WTC11 (cell line): Measurements from ENCODE around the gene IGLL5. TPM values are rescaled to one million over a fixed set of nuclear protein-coding genes. Genes with fewer than 3 reads are reported as not detected.

Source experiments
- ATAC-seq: fragments of 200-7000 bp; cut with Tn5 transposase; 2 replicates; pipeline ENCODE4 v1.10.0; 2021; ENCODE audit warnings: mild to moderate bottlenecking, moderate library complexity
- CTCF ChIA-PET: fragments of 300-600 bp; sonication (Branson Sonifier 250); formaldehyde crosslinking; loops from one replicate; lab custom pipeline; 2021; ENCODE audit warnings: antibody characterized with exemption; lab: Charles Lee
- POLR2A ChIA-PET: fragments of 350-600 bp; sonication (Branson Sonifier 250); formaldehyde crosslinking; loops from one replicate; lab custom pipeline; 2021; ENCODE audit warnings: antibody characterized with exemption; lab: Charles Lee
- DNase-seq: peaks from one replicate; pipeline ENCODE4 v3.0.0; 2021; ENCODE audit warnings: low spot score
- H3K27ac Mint-ChIP-seq: 2 replicates; pipeline ENCODE4 v1.8.0; 2021; ENCODE audit warnings: mixed read lengths
- H3K27me3 Mint-ChIP-seq: 2 replicates; pipeline ENCODE4 v1.8.0; 2021; ENCODE audit warnings: low read depth, mild to moderate bottlenecking, moderate library complexity, mixed read lengths
- H3K36me3 Mint-ChIP-seq: 2 replicates; pipeline ENCODE4 v1.8.0; 2021; ENCODE audit warnings: mixed read lengths
- H3K4me1 Mint-ChIP-seq: 2 replicates; pipeline ENCODE4 v1.8.0; 2022; ENCODE audit warnings: mixed read lengths
- H3K4me3 Mint-ChIP-seq: 2 replicates; pipeline ENCODE4 v1.8.0; 2021; ENCODE audit warnings: mild to moderate bottlenecking, moderate library complexity, mixed read lengths
- H3K9me3 Mint-ChIP-seq: 2 replicates; pipeline ENCODE4 v1.8.0; 2021; ENCODE audit warnings: mixed read lengths
- ARID4B ChIP-seq: sonication (generic); formaldehyde crosslinking; IDR thresholded peaks from 2 replicates; pipeline ENCODE4 v1.8.0; 2023; ENCODE audit warnings: missing genetic modification reagents, mild to moderate bottlenecking, borderline replicate concordance
- ATF2 ChIP-seq: sonication (generic); formaldehyde crosslinking; IDR thresholded peaks from 2 replicates; pipeline ENCODE4 v1.8.1; 2022; ENCODE audit warnings: low read depth, missing genetic modification reagents, borderline replicate concordance
- EMX1 ChIP-seq: fragments of 250-450 bp; sonication (Bioruptor Pico); IDR thresholded peaks from 2 replicates; pipeline ENCODE4 v1.8.0; 2021; ENCODE audit warnings: mild to moderate bottlenecking
- ESRRA ChIP-seq: sonication (generic); formaldehyde crosslinking; IDR thresholded peaks from 2 replicates; pipeline ENCODE4 v1.8.1; 2022; ENCODE audit warnings: mild to moderate bottlenecking, missing genetic modification reagents, borderline replicate concordance
- ETV6 ChIP-seq: sonication (generic); formaldehyde crosslinking; IDR thresholded peaks from 2 replicates; pipeline ENCODE4 v1.8.1; 2022; ENCODE audit warnings: mild to moderate bottlenecking, missing genetic modification reagents
- FOXJ3 ChIP-seq: sonication (generic); formaldehyde crosslinking; IDR thresholded peaks from 2 replicates; pipeline ENCODE4 v1.9.0; 2021; ENCODE audit warnings: missing genetic modification reagents, mild to moderate bottlenecking, borderline replicate concordance
- FOXP1 ChIP-seq: sonication (generic); formaldehyde crosslinking; IDR thresholded peaks from 2 replicates; pipeline ENCODE4 v1.8.0; 2022; ENCODE audit warnings: missing genetic modification reagents, mild to moderate bottlenecking, moderate library complexity, borderline replicate concordance
- HMGA2 ChIP-seq: fragments of 250-450 bp; sonication (Bioruptor Pico); IDR thresholded peaks from 2 replicates; pipeline ENCODE4 v1.4.0; 2021; ENCODE audit warnings: mild to moderate bottlenecking, moderate library complexity
- KAT7 ChIP-seq: sonication (generic); formaldehyde crosslinking; IDR thresholded peaks from 2 replicates; pipeline ENCODE4 v1.8.1; 2023; ENCODE audit warnings: missing genetic modification reagents, mild to moderate bottlenecking, borderline replicate concordance
- MXD4 ChIP-seq: fragments of 250-450 bp; sonication (Bioruptor Pico); IDR thresholded peaks from 2 replicates; pipeline ENCODE4 v1.8.0; 2021; ENCODE audit warnings: mild to moderate bottlenecking, moderate library complexity, borderline replicate concordance
- NFATC4 ChIP-seq: fragments of 250-450 bp; sonication (Bioruptor Pico); IDR thresholded peaks from 2 replicates; pipeline ENCODE4 v1.9.0; 2021; ENCODE audit warnings: mild to moderate bottlenecking
- NFE2L1 ChIP-seq: sonication (generic); formaldehyde crosslinking; IDR thresholded peaks from 2 replicates; pipeline ENCODE4 v1.8.1; 2023; ENCODE audit warnings: missing genetic modification reagents
- SOX15 ChIP-seq: fragments of 250-450 bp; sonication (Bioruptor Pico); IDR thresholded peaks from 2 replicates; pipeline ENCODE4 v1.9.0; 2021; ENCODE audit warnings: mild to moderate bottlenecking
- TCF7 ChIP-seq: sonication (generic); formaldehyde crosslinking; IDR thresholded peaks from 2 replicates; pipeline ENCODE4 v1.8.0; 2022; ENCODE audit warnings: mild to moderate bottlenecking, low read depth, missing genetic modification reagents, moderate library complexity
- ZBTB21 ChIP-seq: sonication (generic); formaldehyde crosslinking; IDR thresholded peaks from 2 replicates; pipeline ENCODE4 v1.8.1; 2023; ENCODE audit warnings: mild to moderate bottlenecking, missing genetic modification reagents, borderline replicate concordance
- ZNF263 ChIP-seq: sonication (generic); formaldehyde crosslinking; IDR thresholded peaks from 2 replicates; pipeline ENCODE4 v1.8.1; 2022; ENCODE audit warnings: low read depth, mild to moderate bottlenecking, moderate library complexity, missing genetic modification reagents
- ZNF396 ChIP-seq: fragments of 250-450 bp; sonication (Bioruptor Pico); IDR thresholded peaks from 2 replicates; pipeline ENCODE4 v1.8.0; 2021; ENCODE audit warnings: mild to moderate bottlenecking, moderate library complexity, borderline replicate concordance
- ZNF416 ChIP-seq: fragments of 250-450 bp; sonication (Bioruptor Pico); IDR thresholded peaks from 2 replicates; pipeline ENCODE4 v1.9.0; 2021; ENCODE audit warnings: mild to moderate bottlenecking, inconsistent platforms
- ZNF671 ChIP-seq: fragments of 250-450 bp; sonication (Bioruptor Pico); IDR thresholded peaks from 2 replicates; pipeline ENCODE4 v1.8.0; 2021; ENCODE audit warnings: mild to moderate bottlenecking
- total RNA-seq: library from RNA; stranded (reverse); gene quantifications from 3 replicates; pipeline ENCODE4 v1.2.3, GENCODE V29; 2021
- TF ChIP-seq, protein P1 (sequence below): sonication (generic); formaldehyde crosslinking; IDR thresholded peaks from 2 replicates; pipeline ENCODE4 v1.8.1; 2022; ENCODE audit warnings: mild to moderate bottlenecking, missing genetic modification reagents, moderate library complexity, borderline replicate concordance
- TF ChIP-seq, protein P2 (sequence below): sonication (generic); formaldehyde crosslinking; IDR thresholded peaks from 2 replicates; pipeline ENCODE4 v1.8.0; 2022; ENCODE audit warnings: mild to moderate bottlenecking, missing genetic modification reagents
- TF ChIP-seq, protein P3 (sequence below): sonication (generic); formaldehyde crosslinking; IDR thresholded peaks from 2 replicates; pipeline ENCODE4 v1.8.1; 2023; ENCODE audit warnings: mild to moderate bottlenecking, missing genetic modification reagents

IGLL5 gene
- total RNA-seq, 1 experiment from 2014 or later, result not detected

DNA sequence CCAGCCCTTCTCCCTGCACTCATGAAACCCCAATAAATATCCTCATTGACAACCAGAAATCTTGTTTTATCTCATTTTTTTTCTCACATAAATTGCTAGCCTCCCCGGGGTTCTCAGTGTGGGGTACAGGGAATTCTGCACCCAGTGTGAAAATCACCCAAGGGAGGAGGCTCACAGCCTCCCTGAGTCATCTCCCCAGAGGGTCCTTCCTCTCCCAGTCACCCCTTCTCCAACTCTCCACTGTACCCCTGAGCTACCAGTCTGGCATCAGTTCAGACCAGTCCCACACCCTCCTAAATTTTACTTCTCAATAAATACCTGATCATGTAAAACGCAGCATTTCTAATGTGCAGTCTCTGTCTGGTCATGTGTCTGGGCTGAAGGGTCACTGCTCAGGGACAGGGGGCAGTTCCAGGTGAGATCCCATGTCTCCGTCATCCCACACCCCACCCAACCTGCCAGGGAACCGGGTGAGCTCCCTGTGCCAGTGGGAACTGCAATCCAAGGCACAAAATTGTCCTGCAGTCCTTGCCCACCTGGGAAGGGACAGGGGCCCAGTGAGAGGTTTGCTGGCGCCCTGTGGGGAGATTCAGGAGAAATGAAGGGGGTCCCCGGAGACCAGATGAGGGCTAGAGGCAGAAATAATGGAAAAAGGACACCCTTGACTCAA is 8.3 kb downstream of the IGLL5 start:
- no peak overlapping the region for H3K27ac Mint-ChIP-seq

GRCh38 chr22:22896601-22897000 is 9.0 kb downstream of the IGLL5 start:
- ATAC-seq (no peak), DNase-seq (no peak)
- no peaks in the 10 kb centered on the region for H3K9me3 Mint-ChIP-seq
- H3K36me3 Mint-ChIP-seq, result no peaks in the 10 kb centered on the region
- no peak overlapping the region for H3K4me3 Mint-ChIP-seq
- H3K4me1 Mint-ChIP-seq, result no peaks in the 10 kb centered on the region
- ChIA-PET POLR2A (no interaction called here), CTCF (interaction anchor here (1.0 to 1.8 kb wide), 8 partner anchors 13 to 143 kb away, joined by 3 to 13 read pairs (median 4); no protein-coding TSS in a partner anchor)
- H3K27me3 Mint-ChIP-seq, result peaks cover 73% of the 10 kb centered on the region
- H3K27ac Mint-ChIP-seq, result no peak overlapping the region
- no peak for TF ChIP-seq ARID4B (CRISPR knock-in tag)
- TF ChIP-seq ATF2 (CRISPR knock-in tag), result no peak
- no peak for TF ChIP-seq NFE2L1 (CRISPR knock-in tag)
- TF ChIP-seq ZBTB21 (CRISPR knock-in tag), result no peak
- TF ChIP-seq KAT7 (CRISPR knock-in tag), result no peak
- no peak for TF ChIP-seq TCF7 (CRISPR knock-in tag)
- TF ChIP-seq ZNF671 (CRISPR knock-in tag), result no peak
- TF ChIP-seq MXD4 (CRISPR knock-in tag), result no peak
- no peak for TF ChIP-seq ZNF263 (CRISPR knock-in tag)
- TF ChIP-seq FOXP1, result no peak
- TF ChIP-seq HMGA2 (CRISPR knock-in tag), result no peak
- TF ChIP-seq FOXJ3 (CRISPR knock-in tag), result no peak
- no peak for TF ChIP-seq ZNF396
- TF ChIP-seq ZNF416 (CRISPR knock-in tag), result no peak
- TF ChIP-seq ETV6, result no peak
- TF ChIP-seq NFATC4 (CRISPR knock-in tag), result no peak
- no peak for TF ChIP-seq SOX15 (CRISPR knock-in tag)

More for the DNA sequence above, 8.3 kb downstream of the IGLL5 start:
- ATAC-seq, result no peak
- DNase-seq, result no peak
- POLR2A ChIA-PET, result no interaction called here
- no peaks in the 10 kb centered on the region for H3K9me3 Mint-ChIP-seq
- no peaks in the 10 kb centered on the region for H3K36me3 Mint-ChIP-seq
- H3K27me3 Mint-ChIP-seq, result peaks cover 72% of the 10 kb centered on the region
- TF ChIP-seq, protein P1, sequence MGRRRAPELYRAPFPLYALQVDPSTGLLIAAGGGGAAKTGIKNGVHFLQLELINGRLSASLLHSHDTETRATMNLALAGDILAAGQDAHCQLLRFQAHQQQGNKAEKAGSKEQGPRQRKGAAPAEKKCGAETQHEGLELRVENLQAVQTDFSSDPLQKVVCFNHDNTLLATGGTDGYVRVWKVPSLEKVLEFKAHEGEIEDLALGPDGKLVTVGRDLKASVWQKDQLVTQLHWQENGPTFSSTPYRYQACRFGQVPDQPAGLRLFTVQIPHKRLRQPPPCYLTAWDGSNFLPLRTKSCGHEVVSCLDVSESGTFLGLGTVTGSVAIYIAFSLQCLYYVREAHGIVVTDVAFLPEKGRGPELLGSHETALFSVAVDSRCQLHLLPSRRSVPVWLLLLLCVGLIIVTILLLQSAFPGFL, result no peak
- no peak for TF ChIP-seq ZNF396
- TF ChIP-seq ESRRA (CRISPR knock-in tag), result no peak
- TF ChIP-seq, protein P2, sequence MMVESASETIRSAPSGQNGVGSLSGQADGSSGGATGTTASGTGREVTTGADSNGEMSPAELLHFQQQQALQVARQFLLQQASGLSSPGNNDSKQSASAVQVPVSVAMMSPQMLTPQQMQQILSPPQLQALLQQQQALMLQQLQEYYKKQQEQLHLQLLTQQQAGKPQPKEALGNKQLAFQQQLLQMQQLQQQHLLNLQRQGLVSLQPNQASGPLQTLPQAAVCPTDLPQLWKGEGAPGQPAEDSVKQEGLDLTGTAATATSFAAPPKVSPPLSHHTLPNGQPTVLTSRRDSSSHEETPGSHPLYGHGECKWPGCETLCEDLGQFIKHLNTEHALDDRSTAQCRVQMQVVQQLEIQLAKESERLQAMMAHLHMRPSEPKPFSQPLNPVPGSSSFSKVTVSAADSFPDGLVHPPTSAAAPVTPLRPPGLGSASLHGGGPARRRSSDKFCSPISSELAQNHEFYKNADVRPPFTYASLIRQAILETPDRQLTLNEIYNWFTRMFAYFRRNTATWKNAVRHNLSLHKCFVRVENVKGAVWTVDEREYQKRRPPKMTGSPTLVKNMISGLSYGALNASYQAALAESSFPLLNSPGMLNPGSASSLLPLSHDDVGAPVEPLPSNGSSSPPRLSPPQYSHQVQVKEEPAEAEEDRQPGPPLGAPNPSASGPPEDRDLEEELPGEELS (CRISPR knock-in tag), result no peak
- TF ChIP-seq EMX1 (CRISPR knock-in tag), result no peak
- no peak for TF ChIP-seq ETV6
- TF ChIP-seq, protein P3, sequence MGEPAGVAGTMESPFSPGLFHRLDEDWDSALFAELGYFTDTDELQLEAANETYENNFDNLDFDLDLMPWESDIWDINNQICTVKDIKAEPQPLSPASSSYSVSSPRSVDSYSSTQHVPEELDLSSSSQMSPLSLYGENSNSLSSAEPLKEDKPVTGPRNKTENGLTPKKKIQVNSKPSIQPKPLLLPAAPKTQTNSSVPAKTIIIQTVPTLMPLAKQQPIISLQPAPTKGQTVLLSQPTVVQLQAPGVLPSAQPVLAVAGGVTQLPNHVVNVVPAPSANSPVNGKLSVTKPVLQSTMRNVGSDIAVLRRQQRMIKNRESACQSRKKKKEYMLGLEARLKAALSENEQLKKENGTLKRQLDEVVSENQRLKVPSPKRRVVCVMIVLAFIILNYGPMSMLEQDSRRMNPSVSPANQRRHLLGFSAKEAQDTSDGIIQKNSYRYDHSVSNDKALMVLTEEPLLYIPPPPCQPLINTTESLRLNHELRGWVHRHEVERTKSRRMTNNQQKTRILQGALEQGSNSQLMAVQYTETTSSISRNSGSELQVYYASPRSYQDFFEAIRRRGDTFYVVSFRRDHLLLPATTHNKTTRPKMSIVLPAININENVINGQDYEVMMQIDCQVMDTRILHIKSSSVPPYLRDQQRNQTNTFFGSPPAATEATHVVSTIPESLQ (CRISPR knock-in tag), result no peak
- no peaks in the 10 kb centered on the region for H3K4me1 Mint-ChIP-seq
- CTCF ChIA-PET, result interaction anchor here (1.1 to 1.6 kb wide), 4 partner anchors 12 to 143 kb away, joined by 3 to 10 read pairs (median 4); no protein-coding TSS in a partner anchor
- H3K4me3 Mint-ChIP-seq, result no peak overlapping the region
